ENCODE data around the gene LHX6. TPM values are rescaled to one million over a fixed set of nuclear protein-coding genes. Genes with fewer than 3 reads are reported as not detected.

LHX6 gene
- total and polyA plus RNA-seq, 9 of the 15 experiments (the other 6 are each of a cell fraction or from before 2014, with no cell fraction given) = 2.8 to 16.3 (median 7.9) TPM

GRCh38 chr9:122251351-122251750 is 22.6 kb upstream of the LHX6 start:
- Histone ChIP-seq H3K4me1 (replicated peaks in 1 of 2; ENCODE audit: control insufficient read depth in 2 of 2, insufficient read depth in 2 of 2, low read length in 2 of 2) (peaks cover 5 to 35% of the 10 kb centered on the region in 2 experiments), H3K4me3 (no peak overlapping the region), H4K20me1 (replicated peaks; ENCODE audit: control insufficient read depth, insufficient read depth, low read length) (no peaks in the 10 kb centered on the region), H3K27ac (ENCODE audit: extremely low read depth, low read depth, low read length) (no peak overlapping the region), H3K79me2 (ENCODE audit: control insufficient read depth, insufficient read depth, low read length) (peaks cover 33% of the 10 kb centered on the region), H3K9me1 (ENCODE audit: control insufficient read depth, insufficient read depth, low read length) (no peaks in the 10 kb centered on the region), H3K27me3 (ENCODE audit: control insufficient read depth in 2 of 2, insufficient read depth in 2 of 2, low read length in 2 of 2) (no peaks in the 10 kb centered on the region), H2AFZ (ENCODE audit: low read depth, low read length) (no peak overlapping the region), H3K36me3 (ENCODE audit: control insufficient read depth, insufficient read depth, low read length) (peaks cover 80% of the 10 kb centered on the region), H3K4me2 (ENCODE audit: insufficient read depth, low read length) (no peak overlapping the region), H3K9ac (ENCODE audit: insufficient read depth in 1 of 2, low read depth in 2 of 2, low read length in 2 of 2) (no peak overlapping the region), H3K9me3 (replicated peaks; ENCODE audit: control insufficient read depth, insufficient read depth, low read depth, low read length) (no peaks in the 10 kb centered on the region)
- DNase-seq (ENCODE audit: extremely low read depth in 1 of 4, low spot score in 3 of 4) (no peak), ATAC-seq (no peak), FAIRE-seq (no peak)
- CTCF ChIA-PET (ENCODE audit: low intra/inter-chr PET ratio) = no interaction called here
- intact Hi-C loops (cut with micrococcal nuclease) = no loop called here
- POLR2A ChIA-PET = no interaction called here
- no peak for TF ChIP-seq ZNF518B (CRISPR knock-in tag; IDR thresholded peaks at IDR 0.05)
- no peak for TF ChIP-seq NR1H2 (CRISPR knock-in tag; IDR thresholded peaks at IDR 0.05)
- TF ChIP-seq CC2D1A (IDR thresholded peaks at IDR 0.05) = no peak
- no peak for TF ChIP-seq PBX2 (CRISPR knock-in tag; IDR thresholded peaks at IDR 0.05; ENCODE audit: low read depth)
- TF ChIP-seq PBX2 (tag; conservative IDR thresholded peaks at IDR 0.05; ENCODE audit: low read depth) = no peak
- TF ChIP-seq NUFIP1 (IDR thresholded peaks at IDR 0.05; ENCODE audit: partially characterized antibody) = no peak
- no peak for TF ChIP-seq VEZF1 (CRISPR knock-in tag; IDR thresholded peaks at IDR 0.05)
- TF ChIP-seq CBFA2T2 (conservative IDR thresholded peaks at IDR 0.05) = no peak
- no peak for TF ChIP-seq KDM4B (IDR thresholded peaks at IDR 0.05; ENCODE audit: borderline replicate concordance in 2 of 2, low read depth in 1 of 2)
- TF ChIP-seq HDAC8 (tag; IDR thresholded peaks at IDR 0.05) = no peak
- no peak for TF ChIP-seq HOMEZ (CRISPR knock-in tag; IDR thresholded peaks at IDR 0.05)
- TF ChIP-seq EGR1 (conservative IDR thresholded peaks at IDR 0.05) = no peak
- no TSS peak for BruUV-seq (replicated peaks)
- WGBS (ENCODE audit: insufficient coverage, low coverage, missing lambda C conversion rate) = 97% methylated on average over 2 of the region's 2 CpGs
- in situ Hi-C loops (cut with MboI) = no loop called here

All from K562 (cell line).